ENCODE data around the gene ERFE.
"Not testable (repeated sequence)": the region's sequence is repeated elsewhere in the genome, so short reads cannot be mapped to it uniquely, and the experiment has no call there.

The ERFE gene

GRCh38 chr2:238169708-238170251, 11.0 kb downstream of the ERFE start:
- peak; percentile 98 for DNase-seq (ENCODE audit: low read depth)

GRCh38 chr2:238170386-238171071, 11.8 kb downstream of the ERFE start:
- no peak for DNase-seq (ENCODE audit: low read depth)

- DNase-seq (ENCODE audit: low read depth) = not testable (repeated sequence)
Measured at GRCh38 chr2:238171072-238171431, 12.3 kb downstream of the ERFE start.

- DNase-seq (ENCODE audit: low read depth) = no peak
Measured at GRCh38 chr2:238171575-238172187, 12.9 kb downstream of the ERFE start.

GRCh38 chr2:238172439-238172838, 13.7 kb downstream of the ERFE start:
- no peak for DNase-seq (ENCODE audit: low read depth)

- no peak for DNase-seq (ENCODE audit: low read depth)
Measured at GRCh38 chr2:238173692-238174091, 14.9 kb downstream of the ERFE start.

- DNase-seq (ENCODE audit: low read depth) = no peak
Measured at GRCh38 chr2:238174291-238174690, 15.5 kb downstream of the ERFE start.

GRCh38 chr2:238174701-238175100, 15.9 kb downstream of the ERFE start:
- no peak for DNase-seq (ENCODE audit: low read depth)

GRCh38 chr2:238176613-238177012, 17.8 kb downstream of the ERFE start:
- no peak for DNase-seq (ENCODE audit: low read depth)

GRCh38 chr2:238180554-238180953, 21.8 kb downstream of the ERFE start:
- no peak for DNase-seq (ENCODE audit: low read depth)

GRCh38 chr2:238182362-238182761, 23.6 kb downstream of the ERFE start:
- no peak for DNase-seq (ENCODE audit: low read depth)

GRCh38 chr2:238183821-238184220, 25.1 kb downstream of the ERFE start:
- no peak for DNase-seq (ENCODE audit: low read depth)

GRCh38 chr2:238187618-238188548, 29.1 kb downstream of the ERFE start:
- DNase-seq (ENCODE audit: low read depth) = no peak

- DNase-seq (ENCODE audit: low read depth) = no peak
Measured at GRCh38 chr2:238190445-238190844, 31.7 kb downstream of the ERFE start.

- peak; percentile 4 for DNase-seq (ENCODE audit: low read depth)
Measured at GRCh38 chr2:238202326-238203093, 43.7 kb downstream of the ERFE start.

GRCh38 chr2:238203094-238203972, 44.6 kb downstream of the ERFE start, which contains the start of gene ILKAP:
Gene ILKAP (minus strand): TSS chr2:238203695. CDS start chr2:238203553, 142 bp downstream.
- peak; percentile 73 for DNase-seq (ENCODE audit: low read depth)

GRCh38 chr2:238203973-238204683, 45.4 kb downstream of the ERFE start:
- no peak for DNase-seq (ENCODE audit: low read depth)

GRCh38 chr2:238207006-238207405, 48.2 kb downstream of the ERFE start:
- DNase-seq (ENCODE audit: low read depth) = no peak

- DNase-seq (ENCODE audit: low read depth) = no peak
Measured at GRCh38 chr2:238216651-238217184, 57.9 kb downstream of the ERFE start.

Measured in stromal cell of bone marrow (primary cell).